ENCODE results near the gene SLC6A9.

SLC6A9 gene

DNA sequence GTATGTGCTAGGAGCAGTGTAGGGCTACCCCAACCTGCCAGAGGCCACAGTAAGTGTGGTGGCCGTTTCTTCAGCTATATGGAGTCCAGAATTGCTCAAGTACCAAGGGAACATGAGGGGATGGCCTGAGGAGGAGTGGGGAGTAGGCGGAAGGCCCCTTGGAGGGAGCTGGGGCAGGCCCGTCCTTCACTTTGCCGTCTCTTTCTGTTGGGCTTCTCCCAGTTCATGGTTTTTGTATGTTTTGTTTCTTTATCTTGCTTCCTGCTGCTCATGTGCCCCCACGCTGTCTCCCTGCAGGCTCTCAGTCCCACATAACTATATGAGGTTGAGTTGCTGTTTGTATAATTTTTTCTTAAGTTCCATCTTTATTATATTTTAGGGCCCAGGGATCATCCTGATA is 67.4 kb downstream of the SLC6A9 start:
- DNase-seq = no peak

DNA sequence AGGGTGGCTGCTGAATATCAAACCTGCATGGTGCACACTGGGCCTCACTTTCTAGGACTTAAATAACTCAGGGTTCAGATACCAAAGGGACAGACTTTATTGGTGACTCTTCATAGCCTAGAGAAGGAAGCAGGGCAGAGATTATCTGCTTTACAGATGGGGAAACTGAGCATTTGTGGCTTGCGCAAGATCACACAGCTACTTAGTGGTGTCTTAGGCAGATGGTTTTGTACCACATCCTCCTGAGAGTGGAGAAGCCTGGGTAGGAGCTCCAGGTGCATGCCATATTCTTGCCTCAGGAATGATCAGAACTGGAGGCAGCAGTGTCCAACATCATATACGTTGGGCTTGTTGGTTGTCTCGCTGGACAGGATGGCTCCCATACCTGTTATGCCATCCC is 68.3 kb downstream of the SLC6A9 start:
- DNase-seq = no peak

DNA sequence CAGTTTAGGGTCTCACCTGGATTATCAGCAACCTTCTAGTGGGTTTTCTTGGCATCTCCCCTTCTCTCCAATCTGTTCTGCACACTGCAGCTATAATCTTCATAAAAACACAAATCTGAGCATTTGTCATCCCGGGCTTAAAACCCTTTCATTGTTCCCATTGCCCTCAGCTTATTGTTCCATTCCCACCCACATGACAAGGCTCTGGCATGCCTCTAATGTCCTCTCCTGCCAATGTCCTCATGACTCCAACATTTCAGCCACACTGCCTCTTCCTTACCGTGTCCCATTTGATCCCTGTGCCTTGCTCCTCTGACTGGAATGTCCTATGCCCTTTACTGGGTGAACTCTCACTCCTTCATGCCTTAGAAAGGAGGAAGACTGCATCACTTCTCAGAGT is 68.9 kb downstream of the SLC6A9 start:
- DNase-seq = no peak

- no peak for DNase-seq
Measured at GRCh38 chr1:43961692-43962091, 69.6 kb downstream of the SLC6A9 start.

GRCh38 chr1:43960798-43961197 is 70.5 kb downstream of the SLC6A9 start:
- DNase-seq = no peak

DNA sequence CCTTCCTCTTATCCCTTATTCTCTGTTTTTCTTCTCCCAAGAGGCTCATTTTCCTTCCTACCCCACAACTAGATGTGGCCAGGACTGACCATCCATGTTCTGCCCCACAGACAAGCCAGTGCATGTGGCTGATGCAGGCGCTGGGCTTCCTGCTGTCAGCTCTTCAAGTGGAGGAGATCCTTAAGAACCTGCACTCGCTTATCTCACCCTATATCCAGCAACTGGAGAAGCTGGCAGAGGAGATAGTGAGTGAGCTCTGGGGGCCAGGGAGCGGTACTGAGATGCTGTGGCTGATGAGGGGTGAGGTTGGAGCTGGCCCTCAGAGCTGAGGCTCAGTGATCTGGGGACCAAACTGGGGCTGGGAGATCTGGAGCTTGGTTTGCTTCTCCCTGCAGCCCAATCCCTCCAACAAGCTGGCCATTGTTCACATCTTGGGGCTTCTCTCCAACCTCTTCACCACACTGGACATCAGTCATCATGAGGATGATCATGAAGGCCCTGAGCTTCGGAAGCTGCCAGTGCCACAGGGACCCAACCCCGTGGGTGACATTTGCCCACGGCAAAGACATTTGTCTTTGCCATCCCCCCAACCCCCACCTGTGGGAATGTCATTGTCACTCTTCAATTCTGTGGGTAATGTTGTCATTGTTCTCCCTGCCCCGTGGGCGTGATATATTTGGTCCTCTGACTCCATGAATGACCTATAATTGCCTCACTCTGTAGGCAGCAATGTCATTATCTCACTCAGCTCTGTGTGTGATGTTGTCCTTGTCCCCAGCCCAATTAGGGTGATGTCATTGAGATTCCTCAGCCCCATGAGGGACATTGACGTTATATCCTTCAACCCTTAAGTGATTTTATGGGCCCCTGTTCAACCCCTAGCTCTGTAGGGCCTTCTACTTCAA is 72.7 kb downstream of the SLC6A9 start:
- DNase-seq = no peak

DNA sequence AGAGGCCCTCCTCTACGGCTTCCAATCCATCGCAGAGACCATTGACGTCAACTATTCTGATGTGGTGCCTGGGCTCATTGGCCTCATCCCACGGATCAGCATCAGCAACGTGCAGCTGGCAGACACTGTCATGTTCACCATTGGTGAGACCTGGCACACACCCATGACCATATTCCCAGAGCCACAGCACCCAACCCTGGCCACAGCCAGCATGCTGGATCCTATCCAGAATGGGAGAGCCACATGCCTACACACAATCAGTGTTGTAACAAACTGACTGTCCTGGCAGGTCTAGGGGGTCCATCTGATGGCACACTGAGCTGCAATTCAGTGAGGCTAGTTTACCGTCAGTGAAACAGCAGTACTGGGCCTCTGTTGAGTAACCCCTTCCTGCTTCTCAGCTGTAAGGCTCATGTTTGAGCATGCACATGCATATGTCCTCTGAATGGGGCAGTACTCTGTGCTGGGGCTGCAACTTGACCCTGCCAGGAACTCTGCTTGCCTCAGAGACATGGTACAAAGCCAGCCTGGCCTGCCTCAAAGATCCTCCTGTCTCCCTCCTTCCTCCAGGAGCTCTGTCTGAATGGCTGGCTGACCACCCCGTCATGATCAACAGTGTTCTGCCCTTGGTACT is 73.7 kb downstream of the SLC6A9 start:
- DNase-seq = no peak

DNA sequence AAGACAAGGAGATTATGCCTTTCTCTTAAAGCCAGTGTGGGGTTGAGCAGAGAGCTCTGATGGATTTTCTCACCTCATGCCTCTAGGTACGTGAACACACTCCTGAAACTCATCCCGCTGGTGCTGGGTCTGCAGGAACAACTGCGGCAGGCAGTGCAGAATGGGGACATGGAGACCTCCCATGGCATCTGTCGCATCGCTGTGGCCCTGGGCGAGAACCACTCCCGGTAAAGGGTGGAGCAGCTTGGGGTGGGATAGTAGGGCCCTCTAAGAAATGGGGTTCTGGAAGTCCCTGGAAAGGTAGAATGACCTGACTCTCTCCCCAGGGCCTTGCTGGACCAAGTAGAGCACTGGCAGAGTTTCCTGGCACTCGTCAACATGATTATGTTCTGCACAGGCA is 75.0 kb downstream of the SLC6A9 start:
- no peak for DNase-seq

GRCh38 chr1:43954036-43954435 is 77.2 kb downstream of the SLC6A9 start:
- DNase-seq = no peak

GRCh38 chr1:43953361-43953760 is 77.9 kb downstream of the SLC6A9 start:
- no peak for DNase-seq

- DNase-seq = no peak
Measured at GRCh38 chr1:43952731-43953346, 78.4 kb downstream of the SLC6A9 start.

DNA sequence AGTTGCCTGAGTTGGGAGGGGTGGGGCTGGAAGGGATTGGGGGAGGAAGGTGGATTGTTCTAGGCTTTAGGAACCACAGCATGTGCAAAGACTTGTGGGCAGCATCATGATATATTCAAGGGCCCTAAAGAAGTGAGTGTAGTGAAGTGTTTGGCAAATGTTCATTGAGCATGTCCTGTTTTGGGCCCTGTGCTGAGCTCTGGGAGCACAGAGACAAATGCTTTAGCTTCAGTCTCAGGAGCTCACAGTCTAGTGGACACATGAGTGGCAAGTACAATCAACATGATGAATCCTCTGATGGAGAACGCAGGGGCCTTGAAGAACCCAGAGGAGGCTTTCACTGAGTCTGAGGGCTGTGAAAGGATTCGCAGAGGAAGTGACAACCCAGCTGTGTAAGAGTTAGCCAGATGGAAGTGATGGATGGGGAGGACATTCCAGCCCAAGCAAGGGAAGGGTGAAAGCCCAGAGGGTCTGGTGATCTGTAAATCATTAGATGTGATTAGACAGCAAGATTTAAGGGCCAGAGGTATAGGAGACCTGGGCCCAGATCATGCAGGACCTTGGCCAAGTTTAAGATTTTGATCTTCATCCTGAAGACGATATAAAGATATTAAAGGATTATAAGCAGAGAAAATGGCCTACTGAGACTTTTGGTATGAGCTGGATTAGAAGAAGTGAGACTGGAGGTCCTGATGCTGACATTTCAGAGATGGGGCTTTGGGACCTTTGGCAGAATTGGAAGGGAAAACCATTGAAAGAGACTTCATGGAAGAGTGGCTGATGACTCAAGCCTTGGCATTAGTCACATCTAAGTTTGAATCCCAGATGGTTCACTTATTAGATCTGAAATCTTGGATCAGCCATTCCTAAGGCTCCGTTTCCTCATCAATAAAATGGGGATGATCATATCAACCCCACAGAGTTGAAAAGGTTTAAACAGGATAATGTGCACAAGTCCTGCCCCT is 80.0 kb downstream of the SLC6A9 start:
- no peak for DNase-seq

DNA sequence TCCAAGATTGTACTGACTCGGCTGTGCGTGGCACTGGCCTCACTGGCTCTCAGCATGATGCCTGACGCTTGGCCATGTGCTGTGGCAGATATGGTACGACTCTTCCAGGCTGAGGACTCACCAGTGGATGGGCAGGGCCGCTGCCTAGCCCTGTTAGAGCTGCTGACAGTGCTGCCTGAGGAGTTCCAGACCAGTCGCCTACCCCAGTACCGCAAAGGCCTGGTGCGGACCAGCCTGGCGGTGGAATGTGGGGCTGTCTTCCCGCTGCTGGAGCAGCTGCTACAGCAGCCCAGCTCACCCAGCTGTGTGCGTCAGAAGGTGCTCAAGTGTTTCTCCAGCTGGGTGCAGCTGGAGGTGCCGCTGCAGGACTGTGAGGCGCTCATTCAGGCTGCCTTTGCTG is 81.6 kb downstream of the SLC6A9 start:
- DNase-seq = no peak

- no peak for DNase-seq
Measured at GRCh38 chr1:43947874-43948437, 83.3 kb downstream of the SLC6A9 start.

DNA sequence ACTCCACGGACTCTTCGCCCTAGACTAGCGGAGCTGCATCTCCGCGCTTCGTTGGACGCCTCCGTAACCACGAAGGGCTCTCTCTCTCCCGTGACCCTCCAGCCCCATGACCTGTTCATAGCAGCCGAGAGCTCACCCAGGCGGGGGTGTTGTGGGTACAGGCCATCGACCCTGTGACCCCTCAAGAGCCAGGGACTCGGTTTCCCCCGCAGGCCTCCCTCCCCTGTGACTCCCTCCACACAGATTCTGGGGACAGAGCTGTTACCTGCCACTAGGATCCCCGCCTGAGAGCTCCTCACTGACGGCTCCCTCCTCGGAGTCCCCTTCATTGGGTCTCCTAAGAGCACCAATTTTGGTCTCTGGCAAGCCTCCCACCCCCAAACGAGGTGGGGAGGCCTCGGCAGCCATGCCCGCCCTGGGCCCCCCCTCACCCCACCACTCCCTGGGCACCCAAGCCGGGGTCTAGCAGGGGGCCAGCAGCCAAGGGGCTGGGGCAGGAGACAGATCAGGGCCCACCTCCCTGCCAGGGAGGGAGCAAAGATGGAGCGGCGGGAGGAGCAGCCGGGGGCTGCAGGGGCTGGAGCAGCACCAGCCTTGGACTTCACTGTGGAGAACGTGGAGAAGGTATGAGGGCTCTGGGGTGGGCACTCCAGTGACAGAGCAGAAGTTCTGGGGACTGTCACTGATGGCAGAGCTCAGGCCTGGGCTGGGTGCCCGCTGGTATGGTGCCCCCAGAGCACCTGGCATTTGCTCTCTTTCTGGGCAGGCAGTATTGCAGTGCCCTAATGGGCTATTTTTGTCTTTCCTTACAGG is 84.0 kb downstream of the SLC6A9 start:
- no peak for DNase-seq
